Measurements from ENCODE around the gene DCAF6.

Gene DCAF6

DNA sequence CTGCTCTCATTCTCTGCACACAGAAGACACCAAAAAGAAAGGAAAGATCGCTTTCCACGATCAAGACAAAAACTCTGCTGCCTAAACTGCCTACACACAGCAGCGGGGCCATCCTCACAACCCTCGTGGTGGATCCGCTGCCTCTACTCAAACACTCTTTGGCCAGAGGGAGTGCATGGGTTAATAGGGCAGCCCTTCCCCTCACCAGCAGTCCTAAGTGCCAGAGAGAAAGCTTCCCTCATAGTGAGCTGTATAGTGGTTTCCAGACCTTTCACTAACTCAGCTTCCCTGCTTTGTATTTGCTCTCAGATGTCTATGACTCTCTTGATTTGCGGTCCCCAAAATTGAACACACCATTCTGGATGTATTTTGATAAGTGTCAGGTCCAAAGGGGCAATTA is 169.4 kb downstream of the DCAF6 start:
- no peak for DNase-seq (ENCODE audit: extremely low spot score)
- CTCF ChIA-PET = interaction anchor here (7.4 kb wide), 1 partner anchor 22 kb away, joined by 76 read pairs; no protein-coding TSS in a partner anchor
- POLR2A ChIA-PET = no interaction called here
- no peak for TF ChIP-seq CTCF (IDR thresholded peaks at IDR 0.05; ENCODE audit: control extremely low read depth, extremely low read depth, low read depth, missing control alignments)

- no peak for DNase-seq (ENCODE audit: extremely low spot score)
- POLR2A ChIA-PET = no interaction called here
- no peak for TF ChIP-seq CTCF (IDR thresholded peaks at IDR 0.05; ENCODE audit: control extremely low read depth, extremely low read depth, low read depth, missing control alignments)
- CTCF ChIA-PET = interaction anchor here (7.4 kb wide), 1 partner anchor 22 kb away, joined by 76 read pairs; no protein-coding TSS in a partner anchor
Observed at GRCh38 chr1:168106274-168106673, 169.8 kb downstream of the DCAF6 start.

DNA sequence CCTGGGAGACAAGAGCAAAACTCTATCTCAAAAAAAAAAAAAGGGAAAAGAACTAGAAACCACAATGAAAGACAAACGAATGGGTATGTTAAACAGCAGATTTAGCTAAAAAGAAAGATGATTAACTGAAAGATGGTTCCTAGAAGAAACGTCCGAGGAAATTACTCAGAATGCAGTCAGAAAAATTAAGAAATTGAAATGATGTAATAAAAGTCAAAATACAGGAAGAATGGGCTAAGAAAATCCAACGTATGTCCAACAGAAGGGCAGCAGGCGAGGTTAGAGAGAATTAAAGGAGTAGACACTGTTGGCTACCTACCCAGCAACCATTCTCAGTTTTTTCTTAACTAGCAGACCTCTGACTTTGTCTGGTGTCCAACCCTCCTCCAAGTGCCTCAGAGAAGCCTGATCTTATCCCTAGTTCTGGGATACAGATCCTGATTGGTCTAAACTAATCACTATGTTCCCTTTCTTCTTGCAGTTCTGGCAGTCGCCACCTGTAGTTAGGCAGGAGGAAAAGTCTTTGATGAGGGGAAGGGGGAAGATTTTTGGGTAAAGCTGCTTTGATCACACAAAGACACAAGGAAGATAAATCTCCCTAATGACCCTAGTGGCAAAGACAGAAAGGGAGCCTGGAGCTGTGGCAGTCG is 174.5 kb downstream of the DCAF6 start:
- ChIA-PET POLR2A (no interaction called here), CTCF (interaction anchor here (1.2 kb wide), 1 partner anchor 29 kb away, joined by 7 read pairs; no protein-coding TSS in a partner anchor)
- DNase-seq (ENCODE audit: extremely low spot score) = no peak
- TF ChIP-seq CTCF (IDR thresholded peaks at IDR 0.05; ENCODE audit: control extremely low read depth, extremely low read depth, low read depth, missing control alignments) = no peak

- ChIA-PET POLR2A (no interaction called here), CTCF (interaction anchor here (1.4 to 1.6 kb wide), 4 partner anchors 10 to 34 kb away, joined by 3 to 8 read pairs (median 5); no protein-coding TSS in a partner anchor)
- DNase-seq (ENCODE audit: extremely low spot score) = peak; percentile 43
- TF ChIP-seq CTCF (IDR thresholded peaks at IDR 0.05; ENCODE audit: control extremely low read depth, extremely low read depth, low read depth, missing control alignments) = no peak
Observed at GRCh38 chr1:168112673-168113305, 176.3 kb downstream of the DCAF6 start.

GRCh38 chr1:168114845-168115244 is 178.4 kb downstream of the DCAF6 start:
- POLR2A ChIA-PET = interaction anchor here (0.6 kb wide), 1 partner anchor 14 kb away, joined by 3 read pairs; no protein-coding TSS in a partner anchor
- DNase-seq (ENCODE audit: extremely low spot score) = no peak
- no peak for TF ChIP-seq CTCF (IDR thresholded peaks at IDR 0.05; ENCODE audit: control extremely low read depth, extremely low read depth, low read depth, missing control alignments)
- CTCF ChIA-PET = interaction anchor here (1.0 to 1.5 kb wide), 3 partner anchors 11 to 34 kb away, joined by 3 to 4 read pairs (median 4); no protein-coding TSS in a partner anchor

GRCh38 chr1:168116327-168116799 is 179.9 kb downstream of the DCAF6 start:
- CTCF ChIA-PET = no interaction called here
- POLR2A ChIA-PET = no interaction called here

More at GRCh38 chr1:168116327-168116799, 179.9 kb downstream of the DCAF6 start:
- DNase-seq (ENCODE audit: extremely low spot score) = no peak
- TF ChIP-seq CTCF (IDR thresholded peaks at IDR 0.05; ENCODE audit: control extremely low read depth, extremely low read depth, low read depth, missing control alignments) = no peak

Measured in GM10248 (cell line).